CD14-positive monocyte (primary cell): Measurements from ENCODE around the gene SLC45A3. TPM values are rescaled to one million over a fixed set of nuclear protein-coding genes. Genes with fewer than 3 reads are reported as not detected.

ENCODE experiments used
- DNase-seq, 3 donors: peaks; one replicate each; pipeline ENCODE4 v3.0.0-alpha.2; 2011 to 2022
- H2AFZ ChIP-seq: 2 replicates; pipeline ENCODE4 v1.6.0; 2012; ENCODE audit warnings: mild to moderate bottlenecking, low read depth, low read length, inconsistent platforms; ENCODE audit not compliant: insufficient read depth, poor library complexity, severe bottlenecking
- H3K27ac ChIP-seq, 2 donors: 1 replicate in 1 of 2; 2 replicates in 1 of 2; pipeline ENCODE4 v1.5.1; 2012 to 2013; ENCODE audit warnings: low read length in 2 of 2, control low read depth in 1 of 2, inconsistent platforms in 1 of 2, low read depth in 1 of 2, mild to moderate bottlenecking in 1 of 2
- H3K27me3 ChIP-seq, 2 donors: one replicate each; pipeline versions ENCODE4 v1.6.0 to v1.6.1; 2011 to 2013; ENCODE audit warnings: low read length in 2 of 2; ENCODE audit not compliant: control insufficient read depth in 2 of 2, insufficient read depth in 2 of 2
- H3K36me3 ChIP-seq, 2 donors: replicated peaks in 1 of 2; 1 replicate in 1 of 2; 2 replicates in 1 of 2; pipeline versions ENCODE4 v1.5.1 to v1.6.1; 2012 to 2013; ENCODE audit warnings: low read length in 2 of 2, control low read depth in 1 of 2, inconsistent platforms in 1 of 2, mild to moderate bottlenecking in 1 of 2; ENCODE audit not compliant: insufficient read depth in 2 of 2, control insufficient read depth in 1 of 2
- H3K4me1 ChIP-seq, 2 donors: 1 replicate in 1 of 2; 2 replicates in 1 of 2; pipeline versions ENCODE4 v1.5.1 to v1.6.1; 2012 to 2013; ENCODE audit warnings: low read length in 2 of 2, control low read depth in 1 of 2, inconsistent platforms in 1 of 2, mild to moderate bottlenecking in 1 of 2, moderate library complexity in 1 of 2; ENCODE audit not compliant: insufficient read depth in 2 of 2, control insufficient read depth in 1 of 2
- H3K4me2 ChIP-seq: replicated peaks from 2 replicates; pipeline ENCODE3; 2012; ENCODE audit warnings: low read length, moderate library complexity, mild to moderate bottlenecking; ENCODE audit not compliant: poor library complexity, severe bottlenecking; ENCODE audit errors: extremely low read depth
- H3K4me3 ChIP-seq, 3 experiments: fragments of 200-600 bp in 1 of 3; sonication (generic) in 1 of 3; replicated peaks in 1 of 3; 1 replicate in 2 of 3; 2 replicates in 1 of 3; pipeline ENCODE4 v1.5.1; 2011 to 2013; ENCODE audit warnings: low read length in 3 of 3, mild to moderate bottlenecking in 3 of 3, control low read depth in 2 of 3, low read depth in 2 of 3, inconsistent platforms in 1 of 3, moderate library complexity in 1 of 3
- H3K79me2 ChIP-seq: 2 replicates; pipeline ENCODE4 v1.6.0; 2012; ENCODE audit warnings: mild to moderate bottlenecking, control low read depth, inconsistent platforms, low read length, moderate library complexity; ENCODE audit not compliant: insufficient read depth
- H3K9ac ChIP-seq: 2 replicates; pipeline ENCODE4 v1.6.0; 2017; ENCODE audit warnings: low read length, mild to moderate bottlenecking; ENCODE audit not compliant: insufficient read depth, poor library complexity, severe bottlenecking
- H3K9me3 ChIP-seq, 2 donors: replicated peaks in 1 of 2; 1 replicate in 1 of 2; 2 replicates in 1 of 2; pipeline versions ENCODE4 v1.5.1 to v1.6.1; 2012 to 2013; ENCODE audit warnings: low read length in 2 of 2, control low read depth in 1 of 2; ENCODE audit not compliant: control insufficient read depth in 1 of 2, insufficient read depth in 1 of 2
- H4K20me1 ChIP-seq: 2 replicates; pipeline ENCODE4 v1.6.0; 2012; ENCODE audit warnings: mild to moderate bottlenecking, low read length, control low read depth, moderate library complexity; ENCODE audit not compliant: insufficient read depth
- H3K27ac Mint-ChIP-seq, 7 donors: one replicate each; pipeline ENCODE4 v1.8.0; 2020; ENCODE audit warnings: mild to moderate bottlenecking in 7 of 7, mixed read lengths in 7 of 7, moderate library complexity in 6 of 7, inconsistent platforms in 2 of 7
- H3K27me3 Mint-ChIP-seq, 3 donors: one replicate each; pipeline ENCODE4 v1.8.0; 2021 to 2022; ENCODE audit warnings: low read depth in 3 of 3, mild to moderate bottlenecking in 3 of 3, mixed read lengths in 3 of 3, moderate library complexity in 3 of 3, inconsistent platforms in 1 of 3
- H3K36me3 Mint-ChIP-seq, 2 donors: one replicate each; pipeline ENCODE4 v1.8.0; 2020; ENCODE audit warnings: mixed read lengths in 2 of 2, inconsistent platforms in 1 of 2, mild to moderate bottlenecking in 1 of 2
- H3K4me1 Mint-ChIP-seq: one replicate; pipeline ENCODE4 v1.8.0; 2020; ENCODE audit warnings: mild to moderate bottlenecking, mixed read lengths
- H3K4me3 Mint-ChIP-seq, 2 donors: one replicate each; pipeline ENCODE4 v1.8.0; 2020; ENCODE audit warnings: mild to moderate bottlenecking in 2 of 2, mixed read lengths in 2 of 2, moderate library complexity in 1 of 2
- H3K9me3 Mint-ChIP-seq, 7 donors: one replicate each; pipeline ENCODE4 v1.8.0; 2020 to 2022; ENCODE audit warnings: mixed read lengths in 7 of 7, mild to moderate bottlenecking in 6 of 7, moderate library complexity in 6 of 7, inconsistent platforms in 2 of 7
- CTCF ChIP-seq: fragments of 200-600 bp; IDR thresholded peaks from one replicate; pipeline ENCODE4 v1.8.0; 2022; ENCODE audit warnings: antibody characterized with exemption, mild to moderate bottlenecking
- WGBS: methylation state at CpG from one replicate; pipeline ENCODE4 v1.1.5; 2013; ENCODE audit warnings: missing lambda C conversion rate; ENCODE audit not compliant: insufficient coverage; 5-methylcytosine and 5-hydroxymethylcytosine counted together
- intact Hi-C, 2 donors: fragments of 100-400 bp; cut with micrococcal nuclease; formaldehyde crosslinking; loops; one replicate each; pipeline versions ENCODE4 v1.15.0 to v1.15.1; 2023
- polyA plus RNA-seq, 3 donors: library from polyadenylated mRNA; depleted of rRNA in 1 of 3; unstranded in 2 of 3; stranded (reverse) in 1 of 3; fragments of 300-500 nt in 2 of 3; fragments of >200 nt in 1 of 3; fragmentation: Illumina TruSeq in 2 of 3; gene quantifications; 1 replicate in 2 of 3; 2 replicates in 1 of 3; pipeline ENCODE4 v1.2.3, GENCODE V29; 2012 to 2021

Gene SLC45A3
- polyA plus RNA-seq, 3 donors = 0.11 to 0.61 TPM; not detected in 1

- H3K9me3 ChIP-seq = no peaks in the 10 kb centered on the region
- Mint-ChIP-seq H3K36me3 (no peaks in the 10 kb centered on the region), H3K27ac (no peak overlapping the region), H3K4me3 (no peak overlapping the region), H3K4me1 (peaks cover 3% of the 10 kb centered on the region), H3K9me3 (no peaks in the 10 kb centered on the region), H3K27me3 (peaks cover 2 to 10% (median 3%) of the 10 kb centered on the region in 3 donors)
- DNase-seq = no peak
- H3K79me2 ChIP-seq = no peaks in the 10 kb centered on the region
- no peak overlapping the region for H3K4me3 ChIP-seq
- H3K4me1 ChIP-seq = no peaks in the 10 kb centered on the region
- no CpG with 5 or more reads among the region's 2 CpGs for WGBS
- no peaks in the 10 kb centered on the region for H4K20me1 ChIP-seq
- intact Hi-C loops = loop anchor here (2.0 to 5.0 kb wide), 4 partner anchors 63 to 129 kb away; no protein-coding TSS in a partner anchor
- H2AFZ ChIP-seq = no peak overlapping the region
- no peaks in the 10 kb centered on the region for H3K36me3 ChIP-seq
- H3K27me3 ChIP-seq = no peaks in the 10 kb centered on the region
- no peak overlapping the region for H3K27ac ChIP-seq
- no peak overlapping the region for H3K4me2 ChIP-seq
- no peak for TF ChIP-seq CTCF
- no peak overlapping the region for H3K9ac ChIP-seq
These were observed 24.1 kb downstream of the SLC45A3 start for GRCh38 chr1:205656236-205656635.

GRCh38 chr1:205652984-205653383 is 27.3 kb downstream of the SLC45A3 start:
- no peaks in the 10 kb centered on the region for H3K9me3 Mint-ChIP-seq
- Histone ChIP-seq H3K9ac (no peak overlapping the region), H3K36me3 (no peaks in the 10 kb centered on the region), H3K79me2 (no peaks in the 10 kb centered on the region), H3K9me3 (no peaks in the 10 kb centered on the region), H3K27ac (no peak overlapping the region), H2AFZ (no peak overlapping the region), H3K4me1 (no peaks in the 10 kb centered on the region), H3K27me3 (no peaks in the 10 kb centered on the region), H4K20me1 (no peaks in the 10 kb centered on the region), H3K4me2 (no peak overlapping the region), H3K4me3 (no peak overlapping the region)
- H3K4me3 Mint-ChIP-seq = no peak overlapping the region
- no peaks in the 10 kb centered on the region for H3K36me3 Mint-ChIP-seq
- H3K27ac Mint-ChIP-seq = no peak overlapping the region
- no peak for TF ChIP-seq CTCF
- H3K4me1 Mint-ChIP-seq = no peaks in the 10 kb centered on the region
- 100% methylated on average over 3 of the region's 11 CpGs for WGBS
- no peak for DNase-seq
- H3K27me3 Mint-ChIP-seq = peaks cover 0 to 3% (median 1%) of the 10 kb centered on the region in 3 donors
- intact Hi-C loops = no loop called here
